Stomach (tissue), 9 donors: ENCODE results near the gene LDB2. TPM values are rescaled to one million over a fixed set of nuclear protein-coding genes. Genes with fewer than 3 reads are reported as not detected.

Source experiments
- DNase-seq, 2 donors: peaks; one replicate each; pipeline versions ENCODE4 v3.0.0 to v3.0.0-alpha.2; 2013 to 2019
- H3K27ac ChIP-seq, 5 donors: fragments of 200-600 bp in 4 of 5; sonication (generic) in 4 of 5; one replicate each; pipeline ENCODE4 v1.5.1; 2013 to 2019; ENCODE audit warnings: mild to moderate bottlenecking in 1 of 5, moderate library complexity in 1 of 5
- H3K27me3 ChIP-seq, 3 donors: fragments of 200-600 bp; sonication (generic); one replicate each; pipeline ENCODE4 v1.5.1; 2017 to 2019; ENCODE audit warnings: mixed run types in 1 of 3
- H3K36me3 ChIP-seq, 4 donors: fragments of 200-600 bp; sonication (generic); 1 replicate in 3 of 4; 2 replicates in 1 of 4; pipeline ENCODE4 v1.5.1; 2016 to 2019
- H3K4me1 ChIP-seq, 4 donors: fragments of 200-600 bp; sonication (generic); one replicate each; pipeline ENCODE4 v1.5.1; 2016 to 2019
- H3K4me3 ChIP-seq, 4 donors: fragments of 200-600 bp; sonication (generic) in 3 of 4; one replicate each; pipeline ENCODE4 v1.5.1; 2016 to 2019; ENCODE audit warnings: mild to moderate bottlenecking in 1 of 4
- H3K9me3 ChIP-seq, 4 donors: fragments of 200-600 bp; sonication (generic); one replicate each; pipeline ENCODE4 v1.5.1; 2016 to 2019
- EP300 ChIP-seq: sonication (generic); formaldehyde crosslinking; IDR thresholded peaks from one replicate; pipeline ENCODE4 v1.6.1; 2017; ENCODE audit warnings: antibody characterized with exemption
- POLR2A ChIP-seq, 4 donors: fragments of 450-650 bp; IDR thresholded peaks; one replicate each; pipeline ENCODE4 v1.6.1; 2016; ENCODE audit warnings: antibody characterized with exemption in 4 of 4, control low read depth in 2 of 4, mild to moderate bottlenecking in 1 of 4, moderate library complexity in 1 of 4
- POLR2AphosphoS5 ChIP-seq, 3 donors: sonication (generic); formaldehyde crosslinking; IDR thresholded peaks; one replicate each; pipeline ENCODE4 v1.6.1; 2016; ENCODE audit warnings: antibody characterized with exemption in 3 of 3
- WGBS, 5 donors: extraction: QIAGEN DNeasy Blood & Tissue Kit in 3 of 5; methylation state at CpG; one replicate each; pipeline versions ENCODE4 v1.1.5 to v1.1.7; 2013 to 2018; 5-methylcytosine and 5-hydroxymethylcytosine counted together
- intact Hi-C: fragments of 100-400 bp; cut with DNase I; formaldehyde crosslinking; loops from one replicate; pipeline ENCODE4 v1.15.1; 2023; ENCODE audit warnings: low total_unique reads
- polyA plus RNA-seq, 3 donors: library from polyadenylated mRNA; stranded (reverse); fragments of 200-250 nt; gene quantifications; one replicate each; pipeline ENCODE4 v1.2.3, GENCODE V29; 2013
- total RNA-seq, 5 donors: library from RNA; depleted of rRNA; stranded (reverse); fragments of >200 nt; gene quantifications; one replicate each; pipeline versions ENCODE4 v1.1.0 to v1.2.3, GENCODE V29; 2014 to 2016
- TF ChIP-seq, protein P1 (sequence below), 7 experiments: fragments of 450-650 bp in 4 of 7; fragments of 200-600 bp in 3 of 7; sonication (generic) in 3 of 7; IDR thresholded peaks; one replicate each; pipeline ENCODE4 v1.5.1; 2016 to 2019; ENCODE audit warnings: antibody characterized with exemption in 7 of 7, control low read depth in 2 of 7, mild to moderate bottlenecking in 1 of 7
- donor health status: healthy with polysubstance abuse.
- donor health status: Bipolar disorder and iron deficiency.
- donor health status: healthy.

The LDB2 gene
- total and polyA plus RNA-seq, 8 donors = 6.2 to 63.3 (median 12.8) TPM

DNA sequence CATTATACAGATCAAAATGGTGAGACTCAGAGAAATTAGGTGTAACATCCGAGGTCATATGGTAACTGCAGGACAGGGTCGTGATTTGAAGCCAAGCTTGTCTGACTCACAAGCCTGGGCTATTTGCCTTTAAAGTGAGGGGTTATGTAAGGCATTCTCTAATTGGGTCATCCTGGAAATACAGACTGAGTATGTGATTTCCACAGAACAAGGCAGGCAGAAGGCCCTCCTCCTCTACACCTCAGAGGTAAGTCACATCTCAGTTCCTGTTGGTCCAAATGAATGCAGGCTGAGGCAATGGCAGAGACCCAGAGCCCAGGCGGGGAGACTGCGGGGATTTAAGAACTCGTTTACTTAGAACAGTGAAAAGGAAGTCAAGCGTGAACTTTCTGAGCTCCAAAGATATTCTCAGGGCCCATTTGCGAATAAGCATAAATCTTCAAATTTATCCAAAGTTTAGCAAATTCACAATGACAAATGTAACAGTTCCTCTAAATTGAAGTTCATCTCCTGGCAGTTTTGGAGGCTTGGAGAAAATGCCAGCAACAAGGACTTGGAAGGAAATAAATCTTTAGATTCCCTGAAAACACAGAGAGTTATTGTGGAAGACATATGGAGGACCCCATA is 153.3 kb downstream of the LDB2 start:
- peak in 1 of 2 donors; percentile 28 for DNase-seq
- Histone ChIP-seq H3K36me3 (no peaks in the 10 kb centered on the region), H3K4me3 (no peak overlapping the region), H3K9me3 (no peaks in the 10 kb centered on the region), H3K27me3 (no peaks in the 10 kb centered on the region), H3K4me1 (peaks cover 0 to 12% (median 6%) of the 10 kb centered on the region in 4 donors), H3K27ac (peak overlapping the region in 3 of 5 donors; percentile 10 to 48 (median 30))
- TF ChIP-seq POLR2A (IDR thresholded peaks at IDR 0.05) (no peak), EP300 (no peak), POLR2AphosphoS5 (IDR thresholded peaks at IDR 0.05) (peak in 1 of 3 donors; percentile 15)
- TF ChIP-seq, protein P1, sequence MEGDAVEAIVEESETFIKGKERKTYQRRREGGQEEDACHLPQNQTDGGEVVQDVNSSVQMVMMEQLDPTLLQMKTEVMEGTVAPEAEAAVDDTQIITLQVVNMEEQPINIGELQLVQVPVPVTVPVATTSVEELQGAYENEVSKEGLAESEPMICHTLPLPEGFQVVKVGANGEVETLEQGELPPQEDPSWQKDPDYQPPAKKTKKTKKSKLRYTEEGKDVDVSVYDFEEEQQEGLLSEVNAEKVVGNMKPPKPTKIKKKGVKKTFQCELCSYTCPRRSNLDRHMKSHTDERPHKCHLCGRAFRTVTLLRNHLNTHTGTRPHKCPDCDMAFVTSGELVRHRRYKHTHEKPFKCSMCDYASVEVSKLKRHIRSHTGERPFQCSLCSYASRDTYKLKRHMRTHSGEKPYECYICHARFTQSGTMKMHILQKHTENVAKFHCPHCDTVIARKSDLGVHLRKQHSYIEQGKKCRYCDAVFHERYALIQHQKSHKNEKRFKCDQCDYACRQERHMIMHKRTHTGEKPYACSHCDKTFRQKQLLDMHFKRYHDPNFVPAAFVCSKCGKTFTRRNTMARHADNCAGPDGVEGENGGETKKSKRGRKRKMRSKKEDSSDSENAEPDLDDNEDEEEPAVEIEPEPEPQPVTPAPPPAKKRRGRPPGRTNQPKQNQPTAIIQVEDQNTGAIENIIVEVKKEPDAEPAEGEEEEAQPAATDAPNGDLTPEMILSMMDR (IDR thresholded peaks at IDR 0.05) = no peak
- intact Hi-C loops = no loop called here
- WGBS, 5 donors = 57 to 80% (median 78%) methylated on average over 7 of the region's 7 CpGs

DNA sequence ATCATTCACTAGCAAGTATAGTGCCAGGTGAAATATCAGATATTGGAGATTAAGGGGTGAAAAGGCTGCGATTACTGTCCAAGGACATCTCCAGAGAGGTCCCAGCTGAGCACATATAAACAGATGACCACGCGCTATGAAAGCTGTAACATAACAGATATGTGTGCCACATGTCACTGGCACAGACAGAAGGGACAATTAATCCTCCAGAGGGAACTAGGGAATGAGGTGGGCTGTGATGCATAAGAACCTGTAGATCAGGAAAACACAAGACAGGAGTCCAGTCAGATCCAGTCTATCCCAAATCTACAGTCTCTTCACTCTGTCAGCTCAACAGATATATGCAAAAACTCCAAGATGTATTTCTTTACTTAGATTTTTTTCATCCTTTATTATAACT is 157.2 kb downstream of the LDB2 start:
- TF ChIP-seq POLR2A (IDR thresholded peaks at IDR 0.05) = no peak
- TF ChIP-seq EP300 = no peak
- TF ChIP-seq, protein P1 (IDR thresholded peaks at IDR 0.05) = no peak
- TF ChIP-seq POLR2AphosphoS5 (IDR thresholded peaks at IDR 0.05) = no peak

DNA sequence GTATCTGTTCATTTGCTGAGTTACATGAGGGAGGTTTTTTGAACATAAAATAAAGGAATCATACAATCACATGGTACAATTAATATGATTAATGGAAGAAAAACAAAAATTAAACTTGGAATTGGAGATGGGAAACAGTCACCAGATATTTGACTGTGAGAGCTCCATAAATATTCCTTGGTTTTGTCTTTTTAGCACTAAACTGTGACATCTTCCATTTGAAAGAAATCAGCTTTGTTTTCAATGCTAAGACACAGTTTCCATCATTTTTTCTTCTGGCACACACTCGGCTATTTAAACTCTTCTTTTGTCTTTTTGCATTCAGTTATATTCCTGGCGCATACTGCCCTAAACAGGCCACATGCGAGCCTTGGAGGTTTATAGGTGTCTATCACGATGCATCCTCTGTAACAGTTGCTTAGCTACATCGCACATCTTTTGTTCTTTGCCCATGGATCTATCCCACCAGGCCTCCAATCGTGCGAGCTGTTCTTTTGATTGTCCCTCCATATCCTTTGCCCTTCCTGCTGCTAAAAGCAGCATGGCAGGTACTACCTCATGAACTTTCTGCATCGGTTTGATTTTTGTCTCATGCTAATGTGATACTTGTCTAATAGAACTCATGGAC is 158.3 kb downstream of the LDB2 start:
- Histone ChIP-seq H3K9me3 (no peaks in the 10 kb centered on the region), H3K4me1 (peaks cover 0 to 5% (median 2%) of the 10 kb centered on the region in 4 donors), H3K36me3 (no peaks in the 10 kb centered on the region), H3K27me3 (no peaks in the 10 kb centered on the region), H3K27ac (no peak overlapping the region), H3K4me3 (no peak overlapping the region)
- DNase-seq = no peak
- intact Hi-C loops = no loop called here
- WGBS, 5 donors = 89 to 92% (median 89%) methylated on average over 8 of the region's 8 CpGs
- TF ChIP-seq POLR2A (IDR thresholded peaks at IDR 0.05) = no peak
- TF ChIP-seq, protein P1 (IDR thresholded peaks at IDR 0.05) = no peak
- TF ChIP-seq EP300 = no peak
- no peak for TF ChIP-seq POLR2AphosphoS5 (IDR thresholded peaks at IDR 0.05)

More for the DNA sequence above, 157.2 kb downstream of the LDB2 start:
- Histone ChIP-seq H3K36me3 (no peaks in the 10 kb centered on the region), H3K4me1 (peaks cover 0 to 12% (median 6%) of the 10 kb centered on the region in 4 donors), H3K27me3 (no peaks in the 10 kb centered on the region), H3K4me3 (no peak overlapping the region), H3K27ac (no peak overlapping the region), H3K9me3 (no peaks in the 10 kb centered on the region)
- no peak for DNase-seq
- intact Hi-C loops = no loop called here
- WGBS, 5 donors = 79 to 93% (median 83%) methylated on average over 3 of the region's 3 CpGs

DNA sequence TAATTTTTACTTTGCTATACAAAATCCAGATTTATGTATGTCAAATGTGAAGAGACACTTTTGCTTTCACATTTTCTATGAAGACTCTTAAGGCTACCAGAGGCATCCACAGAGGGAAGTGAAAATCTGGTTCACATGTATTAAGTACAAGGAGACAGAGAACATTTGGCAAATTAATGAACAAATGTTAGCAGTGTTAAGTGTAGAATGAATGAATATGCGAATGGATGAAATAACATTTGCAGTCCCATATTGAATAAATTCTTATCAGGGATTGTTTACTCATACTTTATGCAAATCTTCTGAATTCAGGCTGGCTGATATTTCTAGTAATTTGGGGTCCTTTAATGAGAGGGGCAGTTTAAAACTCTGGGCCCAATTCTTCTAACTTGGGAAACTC is 159.9 kb downstream of the LDB2 start:
- no peak for DNase-seq
- no peak overlapping the region for H3K4me3 ChIP-seq
- no peaks in the 10 kb centered on the region for H3K4me1 ChIP-seq
- H3K27me3 ChIP-seq = no peaks in the 10 kb centered on the region
- 79 to 93% (median 90%) methylated on average over 1 of the region's 1 CpG for WGBS, 5 donors
- intact Hi-C loops = no loop called here
- TF ChIP-seq EP300 = no peak
- H3K9me3 ChIP-seq = no peaks in the 10 kb centered on the region
- H3K36me3 ChIP-seq = no peaks in the 10 kb centered on the region
- no peak overlapping the region for H3K27ac ChIP-seq

- Histone ChIP-seq H3K4me3 (no peak overlapping the region), H3K9me3 (no peaks in the 10 kb centered on the region), H3K36me3 (no peaks in the 10 kb centered on the region), H3K27me3 (no peaks in the 10 kb centered on the region), H3K27ac (no peak overlapping the region), H3K4me1 (no peaks in the 10 kb centered on the region)
- TF ChIP-seq, protein P1 (IDR thresholded peaks at IDR 0.05) = no peak
- TF ChIP-seq EP300 (no peak), POLR2AphosphoS5 (IDR thresholded peaks at IDR 0.05) (no peak), POLR2A (IDR thresholded peaks at IDR 0.05) (no peak)
- WGBS, 5 donors = 83 to 96% (median 85%) methylated on average over 4 of the region's 4 CpGs
- intact Hi-C loops = no loop called here
- no peak for DNase-seq
These were observed 164.9 kb downstream of the LDB2 start for GRCh38 chr4:16733509-16733908.
